ENCODE data around the gene TMEM88. TPM values are rescaled to one million over a fixed set of nuclear protein-coding genes. Genes with fewer than 3 reads are reported as not detected.

The TMEM88 gene
- total and polyA plus RNA-seq, 2 of the 13 experiments (the other 11 are each of a cell fraction or from before 2014, with no cell fraction given) = 0.31 to 0.66 TPM

DNA sequence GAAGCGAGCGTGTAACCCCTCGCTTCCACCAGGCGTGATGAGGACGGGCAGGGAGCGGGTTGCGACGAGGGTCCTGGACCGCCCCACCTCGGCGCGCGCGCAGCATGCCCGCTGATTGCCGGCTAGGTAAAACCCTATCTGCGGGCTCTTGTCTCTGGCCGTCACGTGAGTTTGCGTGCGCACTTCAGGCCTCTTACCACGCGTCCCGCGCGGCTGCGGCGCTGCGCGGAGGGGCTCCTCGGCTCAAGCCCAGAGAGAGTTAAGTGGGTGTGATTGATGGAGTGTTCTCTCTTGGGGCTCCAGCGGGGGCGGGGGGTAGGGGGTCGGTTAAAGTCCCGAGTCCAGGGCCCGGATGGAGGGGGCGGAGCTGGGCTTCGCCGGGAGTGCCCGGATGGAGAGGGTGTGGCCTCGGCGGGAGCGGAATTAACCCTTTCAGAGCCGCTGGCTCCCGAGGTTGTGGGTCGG, 12.9 kb upstream of the TMEM88 start (continued):
- TF ChIP-seq EED (CRISPR knock-in tag; IDR thresholded peaks at IDR 0.05) (no peak), SALL2 (CRISPR knock-in tag; IDR thresholded peaks at IDR 0.05) (no peak), ZNF382 (CRISPR knock-in tag; IDR thresholded peaks at IDR 0.05; ENCODE audit: borderline replicate concordance) (no peak), BRCA1 (CRISPR knock-in tag; IDR thresholded peaks at IDR 0.05) (no peak), ZNF264 (CRISPR knock-in tag; IDR thresholded peaks at IDR 0.05) (no peak), SIX4 (CRISPR knock-in tag; IDR thresholded peaks at IDR 0.05) (no peak), ZNF513 (CRISPR knock-in tag; conservative IDR thresholded peaks at IDR 0.05) (no peak), SNAPC5 (CRISPR knock-in tag; IDR thresholded peaks at IDR 0.05; ENCODE audit: borderline replicate concordance) (no peak), YEATS2 (CRISPR knock-in tag; IDR thresholded peaks at IDR 0.05; ENCODE audit: borderline replicate concordance) (peak; percentile 69), SRSF9 (IDR thresholded peaks at IDR 0.05; ENCODE audit: borderline replicate concordance, insufficient read depth, low read depth, low read length, poor library complexity, severe bottlenecking) (no peak), GRHL1 (CRISPR knock-in tag; conservative IDR thresholded peaks at IDR 0.05) (no peak), ZFP36 (IDR thresholded peaks at IDR 0.05; ENCODE audit: borderline replicate concordance, low read depth, low read length, partially characterized antibody) (no peak), DZIP1 (CRISPR knock-in tag; IDR thresholded peaks at IDR 0.05) (no peak), ZNF142 (CRISPR knock-in tag; IDR thresholded peaks at IDR 0.05) (0 out of 2 replicates have a peak, but pooled peaks have one; percentile 24), TBP (CRISPR knock-in tag; IDR thresholded peaks at IDR 0.05) (no peak)
- TF ChIP-seq, protein P1, sequence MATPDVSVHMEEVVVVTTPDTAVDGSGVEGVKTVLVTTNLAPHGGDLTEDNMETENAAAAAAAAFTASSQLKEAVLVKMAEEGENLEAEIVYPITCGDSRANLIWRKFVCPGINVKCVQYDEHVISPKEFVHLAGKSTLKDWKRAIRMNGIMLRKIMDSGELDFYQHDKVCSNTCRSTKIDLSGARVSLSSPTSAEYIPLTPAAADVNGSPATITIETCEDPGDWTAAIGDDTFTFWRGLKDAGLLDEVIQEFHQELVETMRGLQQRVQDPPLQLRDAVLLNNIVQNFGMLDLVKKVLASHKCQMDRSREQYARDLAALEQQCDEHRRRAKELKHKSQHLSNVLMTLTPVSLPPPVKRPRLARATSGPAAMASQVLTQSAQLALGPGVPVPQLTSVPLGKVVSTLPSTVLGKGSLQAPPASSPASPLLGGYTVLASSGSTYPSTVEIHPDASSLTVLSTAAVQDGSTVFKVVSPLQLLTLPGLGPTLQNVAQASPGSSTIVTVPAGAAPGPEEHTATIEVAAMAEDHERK (CRISPR knock-in tag; IDR thresholded peaks at IDR 0.05; ENCODE audit: low read depth) = no peak

Measured in HepG2 (cell line).